HG02759 (cell line): ENCODE data around the gene FIBIN.
"Not testable (repeated sequence)": the region's sequence is repeated elsewhere in the genome, so short reads cannot be mapped to it uniquely, and the experiment has no call there.

Experiments used
- ATAC-seq: cut with Tn5 transposase; IDR thresholded peaks from one replicate; pipeline ENCODE4 v1.9.1; 2021; ENCODE audit warnings: mild to moderate bottlenecking, moderate library complexity; ENCODE audit not compliant: unreplicated experiment

Gene FIBIN

GRCh38 chr11:26993965-26994457 lies at the start of gene FIBIN:
Gene FIBIN (plus strand): TSS chr11:26994112. CDS start chr11:26994527, 415 bp downstream.
- ATAC-seq, result no peak

GRCh38 chr11:26944866-26945664 lies 48.8 kb upstream of the FIBIN start:
- ATAC-seq, result no peak

- ATAC-seq, result no peak
Measured at GRCh38 chr11:26946257-26946716, 47.6 kb upstream of the FIBIN start.

GRCh38 chr11:26947379-26947844 lies 46.5 kb upstream of the FIBIN start:
- ATAC-seq, result no peak

- ATAC-seq, result no peak
Measured at GRCh38 chr11:26947904-26948639, 45.8 kb upstream of the FIBIN start.

- ATAC-seq, result no peak
Measured at GRCh38 chr11:26948881-26949280, 45.0 kb upstream of the FIBIN start.

- ATAC-seq, result no peak
Measured at GRCh38 chr11:26949846-26950245, 44.1 kb upstream of the FIBIN start.

- no peak for ATAC-seq
Measured at GRCh38 chr11:26950260-26950719, 43.6 kb upstream of the FIBIN start.

GRCh38 chr11:26951809-26952515 lies 42.0 kb upstream of the FIBIN start:
- ATAC-seq, result no peak

GRCh38 chr11:26953770-26954392 lies 40.0 kb upstream of the FIBIN start:
- ATAC-seq, result no peak

GRCh38 chr11:26958005-26958701 lies 35.8 kb upstream of the FIBIN start:
- ATAC-seq, result no peak

GRCh38 chr11:26958702-26959049 lies 35.2 kb upstream of the FIBIN start:
- ATAC-seq, result no peak

GRCh38 chr11:26960281-26960680 lies 33.6 kb upstream of the FIBIN start:
- ATAC-seq, result no peak

- no peak for ATAC-seq
Measured at GRCh38 chr11:26963764-26964163, 30.1 kb upstream of the FIBIN start.

- ATAC-seq, result no peak
Measured at GRCh38 chr11:26964339-26964738, 29.6 kb upstream of the FIBIN start.

GRCh38 chr11:26964847-26965485 lies 28.9 kb upstream of the FIBIN start:
- not testable (repeated sequence) for ATAC-seq

GRCh38 chr11:26971961-26972360 lies 22.0 kb upstream of the FIBIN start:
- no peak for ATAC-seq

- ATAC-seq, result no peak
Measured at GRCh38 chr11:26974069-26974783, 19.7 kb upstream of the FIBIN start.

- no peak for ATAC-seq
Measured at GRCh38 chr11:26974996-26975395, 18.9 kb upstream of the FIBIN start.
